T-helper 22 cell (primary cell): ENCODE data around the gene INSIG2.

Source experiments
- DNase-seq: peaks from one replicate; pipeline ENCODE4 v3.0.0-alpha.2; 2020; ENCODE audit warnings: low read depth

Gene INSIG2

DNA sequence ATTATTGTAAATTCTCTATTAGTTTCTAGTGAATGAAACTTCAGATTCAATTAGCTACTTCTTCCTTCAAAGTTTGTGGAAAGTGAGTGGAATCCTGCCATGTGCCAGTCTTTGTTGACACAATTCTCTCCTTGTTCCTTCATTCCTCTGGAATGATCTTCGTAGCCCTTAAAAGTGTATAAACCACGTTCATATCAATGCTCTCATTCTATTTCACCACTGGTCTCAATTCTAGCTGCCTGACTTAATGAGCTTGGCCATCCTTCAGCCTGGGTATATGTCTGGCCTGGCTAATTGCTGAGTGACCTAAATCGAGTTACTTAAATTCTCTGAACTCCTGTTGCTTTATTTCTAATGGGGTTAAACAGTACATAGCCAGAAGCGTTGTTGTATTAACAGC lies 43.5 kb downstream of the INSIG2 start:
- DNase-seq = no peak

DNA sequence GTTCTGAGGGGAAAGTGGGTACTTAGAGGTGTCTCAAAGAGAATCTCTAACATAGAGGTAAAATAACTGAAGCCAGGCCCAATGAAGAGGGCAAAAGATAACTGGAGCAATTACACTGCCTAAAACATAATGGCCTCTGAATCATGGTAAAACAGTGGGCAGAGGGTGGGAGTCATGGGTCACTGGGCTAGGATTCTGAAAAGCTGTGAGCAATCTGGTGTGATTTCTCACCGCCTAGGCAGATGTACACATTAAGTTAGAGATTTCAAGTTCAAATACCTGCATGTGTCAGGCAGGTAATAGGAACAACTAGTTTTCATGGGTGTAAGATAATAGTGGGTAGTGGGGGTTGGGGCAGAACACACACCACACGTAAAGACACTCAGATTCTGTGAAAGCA lies 45.6 kb downstream of the INSIG2 start:
- no peak for DNase-seq

DNA sequence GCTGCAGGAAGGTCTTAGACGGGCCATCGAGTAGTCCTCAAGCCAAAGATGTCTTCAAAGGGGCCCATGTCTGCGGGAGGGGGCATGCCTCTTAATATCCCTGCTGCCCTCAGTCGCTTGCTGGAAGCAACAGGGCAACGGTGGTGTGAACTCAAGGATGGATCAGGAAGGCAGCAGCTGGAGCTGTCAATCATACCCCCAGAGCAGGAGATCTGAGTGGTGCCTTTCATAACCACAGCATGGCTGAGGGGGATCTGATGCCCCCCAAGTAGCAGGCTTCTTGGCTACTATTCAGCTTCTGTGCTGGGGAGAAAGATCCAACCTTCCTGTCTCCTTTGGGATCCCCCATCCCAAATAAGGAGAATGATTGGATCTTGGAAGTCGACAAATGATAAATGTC lies 46.4 kb downstream of the INSIG2 start:
- DNase-seq = no peak

GRCh38 chr2:118145207-118145606 lies 56.9 kb downstream of the INSIG2 start:
- no peak for DNase-seq

- DNase-seq = no peak
Measured at GRCh38 chr2:118145806-118146205, 57.5 kb downstream of the INSIG2 start.

GRCh38 chr2:118146315-118147283 lies 58.3 kb downstream of the INSIG2 start:
- DNase-seq = no peak

- no peak for DNase-seq
Measured at GRCh38 chr2:118148133-118148532, 59.9 kb downstream of the INSIG2 start.

GRCh38 chr2:118148809-118149208 lies 60.5 kb downstream of the INSIG2 start:
- DNase-seq = no peak

- DNase-seq = no peak
Measured at GRCh38 chr2:118150294-118150693, 62.0 kb downstream of the INSIG2 start.

- DNase-seq = no peak
Measured at GRCh38 chr2:118151831-118152230, 63.6 kb downstream of the INSIG2 start.

GRCh38 chr2:118153433-118153832 lies 65.2 kb downstream of the INSIG2 start:
- DNase-seq = no peak

DNA sequence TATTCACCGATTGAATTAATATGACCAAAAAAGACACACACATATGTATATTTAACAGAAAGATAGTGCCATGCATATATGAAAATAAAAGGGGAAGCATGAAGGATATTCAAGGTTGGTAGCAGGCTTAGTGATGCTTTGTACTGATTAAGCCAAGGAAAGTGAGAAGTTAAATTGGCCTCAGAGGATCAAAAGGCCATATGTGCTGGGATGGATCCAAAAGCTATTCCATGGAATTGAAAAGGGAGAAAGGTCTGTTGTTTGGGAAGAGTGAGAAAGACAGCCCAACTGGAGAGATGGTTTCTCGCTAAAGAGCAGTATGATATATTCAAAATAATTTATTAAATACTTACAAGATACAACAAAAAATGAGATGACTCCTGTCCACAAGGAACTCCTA lies 65.9 kb downstream of the INSIG2 start:
- no peak for DNase-seq
